MM.1S (cell line): ENCODE data around the gene RAPGEF4.

Experiments
- DNase-seq: peaks from one replicate; pipeline ENCODE4 v3.0.0-alpha.2; 2015
- H2AFZ ChIP-seq: fragments of 300-600 bp; sonication (generic); 2 replicates; pipeline ENCODE4 v1.6.0; 2016; ENCODE audit warnings: antibody characterized with exemption, low read length
- H3F3A ChIP-seq: fragments of 300-600 bp; sonication (generic); 2 replicates; pipeline ENCODE4 v1.6.1; 2016; ENCODE audit warnings: mild to moderate bottlenecking, antibody characterized with exemption, low read length, moderate library complexity, mixed read lengths; ENCODE audit not compliant: insufficient read depth
- H3K27ac ChIP-seq: fragments of 300-600 bp; sonication (generic); 2 replicates; pipeline ENCODE4 v1.5.1; 2016; ENCODE audit warnings: mild to moderate bottlenecking, low read length
- H3K27me3 ChIP-seq: fragments of 300-600 bp; sonication (generic); replicated peaks from 2 replicates; pipeline ENCODE4 v1.6.0; 2016; ENCODE audit warnings: low read length; ENCODE audit not compliant: insufficient read depth
- H3K36me3 ChIP-seq: fragments of 300-600 bp; sonication (generic); replicated peaks from 2 replicates; pipeline ENCODE4 v1.6.1; 2016; ENCODE audit warnings: mild to moderate bottlenecking, low read length, mixed read lengths; ENCODE audit not compliant: insufficient read depth
- H3K4me1 ChIP-seq: fragments of 300-600 bp; sonication (generic); 2 replicates; pipeline ENCODE4 v1.6.1; 2016; ENCODE audit warnings: low read length, mixed read lengths
- H3K4me2 ChIP-seq: fragments of 300-600 bp; sonication (generic); 2 replicates; pipeline ENCODE4 v1.6.0; 2016; ENCODE audit warnings: low read depth, low read length
- H3K4me3 ChIP-seq: fragments of 300-600 bp; sonication (generic); 2 replicates; pipeline ENCODE4 v1.5.1; 2016; ENCODE audit warnings: low read length, mixed read lengths
- H3K79me2 ChIP-seq: fragments of 300-600 bp; sonication (generic); 2 replicates; pipeline ENCODE4 v1.6.1; 2016; ENCODE audit warnings: mixed run types, low read length, mixed read lengths
- H3K9ac ChIP-seq: fragments of 300-600 bp; sonication (generic); 2 replicates; pipeline ENCODE4 v1.6.1; 2016; ENCODE audit warnings: low read length, mixed read lengths
- H3K9me2 ChIP-seq: fragments of 300-600 bp; sonication (generic); replicated peaks from 2 replicates; pipeline ENCODE4 v1.6.1; 2016; ENCODE audit warnings: mild to moderate bottlenecking, low read length, mixed read lengths; ENCODE audit not compliant: insufficient read depth
- H3K9me3 ChIP-seq: fragments of 300-600 bp; sonication (generic); replicated peaks from 2 replicates; pipeline ENCODE4 v1.6.1; 2016; ENCODE audit warnings: mild to moderate bottlenecking, low read length, mixed read lengths; ENCODE audit not compliant: insufficient read depth
- H4K20me1 ChIP-seq: fragments of 300-600 bp; sonication (generic); 2 replicates; pipeline ENCODE4 v1.6.1; 2016; ENCODE audit warnings: mild to moderate bottlenecking, low read length, moderate library complexity, mixed read lengths; ENCODE audit not compliant: insufficient read depth
- EZH2 ChIP-seq: fragments of 300-600 bp; sonication (generic); optimal IDR thresholded peaks from 2 replicates; pipeline ENCODE3; 2017; ENCODE audit warnings: low read depth, mild to moderate bottlenecking, antibody characterized with exemption, low read length, mixed read lengths
- EZH2phosphoT487 ChIP-seq: fragments of 300-600 bp; sonication (generic); IDR thresholded peaks from 2 replicates; pipeline ENCODE4 v1.6.1; 2018; ENCODE audit warnings: antibody characterized with exemption, low read length
- TF ChIP-seq, protein P1 (sequence below): fragments of 300-600 bp; sonication (generic); IDR thresholded peaks from 2 replicates; pipeline ENCODE4 v1.5.1; 2016; ENCODE audit warnings: antibody characterized with exemption, low read length, mixed read lengths

The RAPGEF4 gene

DNA sequence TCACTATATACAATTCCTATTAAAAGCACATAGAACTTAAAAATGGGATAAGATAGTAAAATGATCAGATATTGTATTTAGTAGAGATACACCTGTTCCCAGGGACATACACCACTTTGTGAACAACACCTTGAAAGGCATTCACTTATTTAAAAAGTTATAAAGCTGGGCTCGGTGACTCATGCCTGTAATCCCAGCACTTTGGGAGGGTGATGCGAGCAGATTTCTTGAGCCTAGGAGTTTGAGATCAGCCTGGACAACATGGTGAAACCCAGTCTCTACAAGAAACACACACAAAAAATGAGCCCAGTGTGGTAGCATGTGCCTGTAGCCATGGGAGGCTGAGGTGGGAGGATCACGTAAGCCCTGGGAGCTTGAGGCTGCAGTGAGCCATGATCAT lies 90.9 kb downstream of the RAPGEF4 start:
- no peaks in the 10 kb centered on the region for H3K4me1 ChIP-seq
- no peaks in the 10 kb centered on the region for H3K27me3 ChIP-seq
- no peaks in the 10 kb centered on the region for H3K36me3 ChIP-seq
- H3K9me2 ChIP-seq, result no peaks in the 10 kb centered on the region
- no peak overlapping the region for H3K4me2 ChIP-seq
- H3F3A ChIP-seq, result no peaks in the 10 kb centered on the region
- H2AFZ ChIP-seq, result no peak overlapping the region
- H3K9me3 ChIP-seq, result no peaks in the 10 kb centered on the region
- no peaks in the 10 kb centered on the region for H4K20me1 ChIP-seq
- H3K9ac ChIP-seq, result no peak overlapping the region
- no peaks in the 10 kb centered on the region for H3K79me2 ChIP-seq
- TF ChIP-seq EZH2phosphoT487, result no peak
- TF ChIP-seq EZH2, result no peak
- TF ChIP-seq, protein P1, sequence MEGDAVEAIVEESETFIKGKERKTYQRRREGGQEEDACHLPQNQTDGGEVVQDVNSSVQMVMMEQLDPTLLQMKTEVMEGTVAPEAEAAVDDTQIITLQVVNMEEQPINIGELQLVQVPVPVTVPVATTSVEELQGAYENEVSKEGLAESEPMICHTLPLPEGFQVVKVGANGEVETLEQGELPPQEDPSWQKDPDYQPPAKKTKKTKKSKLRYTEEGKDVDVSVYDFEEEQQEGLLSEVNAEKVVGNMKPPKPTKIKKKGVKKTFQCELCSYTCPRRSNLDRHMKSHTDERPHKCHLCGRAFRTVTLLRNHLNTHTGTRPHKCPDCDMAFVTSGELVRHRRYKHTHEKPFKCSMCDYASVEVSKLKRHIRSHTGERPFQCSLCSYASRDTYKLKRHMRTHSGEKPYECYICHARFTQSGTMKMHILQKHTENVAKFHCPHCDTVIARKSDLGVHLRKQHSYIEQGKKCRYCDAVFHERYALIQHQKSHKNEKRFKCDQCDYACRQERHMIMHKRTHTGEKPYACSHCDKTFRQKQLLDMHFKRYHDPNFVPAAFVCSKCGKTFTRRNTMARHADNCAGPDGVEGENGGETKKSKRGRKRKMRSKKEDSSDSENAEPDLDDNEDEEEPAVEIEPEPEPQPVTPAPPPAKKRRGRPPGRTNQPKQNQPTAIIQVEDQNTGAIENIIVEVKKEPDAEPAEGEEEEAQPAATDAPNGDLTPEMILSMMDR, result no peak
- DNase-seq, result no peak
- H3K4me3 ChIP-seq, result no peak overlapping the region
- no peak overlapping the region for H3K27ac ChIP-seq

DNA sequence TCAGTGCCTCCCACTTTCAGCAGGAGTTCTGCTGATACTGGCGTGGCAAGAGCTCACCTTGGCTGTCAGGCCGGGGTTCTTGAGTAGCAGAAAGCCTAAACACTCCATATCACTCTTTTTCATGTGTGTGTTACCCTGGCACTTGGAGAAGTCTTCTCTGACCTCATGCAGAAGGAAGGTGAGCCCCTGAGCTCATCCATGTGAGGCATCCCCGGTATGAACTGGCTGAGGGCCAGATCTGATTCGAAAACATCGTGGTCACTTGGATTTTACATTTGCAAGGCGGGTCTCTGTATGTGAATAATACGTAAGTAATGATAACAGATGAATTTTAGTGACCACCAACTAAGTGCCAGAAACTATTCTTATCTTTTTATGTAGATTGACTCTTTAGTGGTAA lies 93.6 kb downstream of the RAPGEF4 start:
- Histone ChIP-seq H3K4me2 (no peak overlapping the region), H3K9me3 (no peaks in the 10 kb centered on the region), H3K79me2 (no peaks in the 10 kb centered on the region), H3K4me1 (no peaks in the 10 kb centered on the region), H3F3A (no peaks in the 10 kb centered on the region), H3K36me3 (no peaks in the 10 kb centered on the region), H3K9me2 (no peaks in the 10 kb centered on the region), H3K9ac (no peak overlapping the region), H3K27me3 (no peaks in the 10 kb centered on the region), H4K20me1 (no peaks in the 10 kb centered on the region), H2AFZ (no peak overlapping the region), H3K4me3 (no peak overlapping the region), H3K27ac (no peak overlapping the region)
- TF ChIP-seq EZH2 (no peak), EZH2phosphoT487 (no peak)
- TF ChIP-seq, protein P1, result no peak
- DNase-seq, result no peak

DNA sequence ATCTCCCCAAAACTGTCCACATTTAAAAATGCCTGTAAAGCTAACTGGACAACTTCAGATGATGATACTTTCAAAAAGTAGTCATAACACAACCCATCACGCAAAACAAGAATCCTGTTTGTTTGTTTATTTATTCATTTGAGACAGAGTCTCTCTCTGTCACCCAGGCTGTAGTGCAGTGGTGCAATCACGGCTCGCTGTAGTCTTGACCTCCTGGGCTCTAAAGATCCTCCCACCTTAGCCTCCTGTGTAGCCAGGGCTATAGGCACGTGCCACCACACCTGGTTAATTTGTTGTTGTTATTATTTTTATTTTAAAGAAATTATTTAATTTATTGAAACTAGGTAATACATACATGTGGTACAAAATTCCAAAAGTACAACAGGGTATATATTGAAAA lies 94.8 kb downstream of the RAPGEF4 start:
- no peak overlapping the region for H2AFZ ChIP-seq
- no peak overlapping the region for H3K4me3 ChIP-seq
- H4K20me1 ChIP-seq, result no peaks in the 10 kb centered on the region
- no peaks in the 10 kb centered on the region for H3K36me3 ChIP-seq
- no peak overlapping the region for H3K9ac ChIP-seq
- H3K79me2 ChIP-seq, result no peaks in the 10 kb centered on the region
- no peaks in the 10 kb centered on the region for H3K27me3 ChIP-seq
- no peaks in the 10 kb centered on the region for H3K9me2 ChIP-seq
- H3F3A ChIP-seq, result no peaks in the 10 kb centered on the region
- TF ChIP-seq, protein P1, result no peak
- no peak for TF ChIP-seq EZH2phosphoT487
- no peak for DNase-seq
- no peaks in the 10 kb centered on the region for H3K4me1 ChIP-seq
- H3K4me2 ChIP-seq, result no peak overlapping the region
- no peak overlapping the region for H3K27ac ChIP-seq
- no peaks in the 10 kb centered on the region for H3K9me3 ChIP-seq
